Measurements from ENCODE around the gene PIGC.

DNA sequence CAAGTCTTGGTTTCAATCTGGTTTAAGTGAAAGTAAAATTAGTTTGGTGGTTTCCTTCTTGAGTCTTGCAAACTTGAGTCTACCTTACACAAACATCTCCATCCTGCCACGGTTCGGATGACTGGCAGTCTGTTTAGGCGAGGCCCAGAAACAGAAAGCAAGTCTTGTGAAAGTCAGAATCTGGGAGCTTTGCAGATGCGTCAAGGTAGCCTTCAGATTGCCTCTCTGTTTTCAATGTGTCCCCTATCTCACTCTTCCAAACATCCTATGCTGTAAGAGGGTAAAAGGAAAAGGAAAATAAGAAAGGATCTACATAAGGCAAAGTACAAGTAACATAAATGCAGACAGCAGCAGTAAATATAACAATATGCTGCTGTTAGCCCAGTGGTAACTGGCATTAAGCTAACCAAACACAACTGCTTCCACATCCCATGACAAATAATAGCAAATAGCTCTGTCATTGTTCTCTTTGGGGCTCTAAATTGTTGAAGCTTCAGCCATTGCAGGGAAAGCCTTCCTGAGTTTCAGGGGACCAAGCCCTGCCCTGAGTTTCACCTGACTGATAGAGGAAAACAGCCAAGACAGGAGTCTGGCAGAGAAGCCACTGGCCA lies 49.6 kb downstream of the PIGC start:
- TF ChIP-seq EZH2 (IDR thresholded peaks at IDR 0.05; ENCODE audit: insufficient read depth, poor library complexity, severe bottlenecking) (no peak), EZH2phosphoT487 (IDR thresholded peaks at IDR 0.05; ENCODE audit: insufficient read depth, low read depth) (no peak)
